ENCODE data around the gene PTGR2. TPM values are rescaled to one million over a fixed set of nuclear protein-coding genes. Genes with fewer than 3 reads are reported as not detected.

The PTGR2 gene
- total RNA-seq, 1 experiment from 2014 or later, result 6.7 TPM

- H4K91ac ChIP-seq (ENCODE audit: insufficient read length, low read depth, low read length), result no peak overlapping the region
- H3K27me3 Mint-ChIP-seq (ENCODE audit: low read depth), result peaks cover 11% of the 10 kb centered on the region
- no peak overlapping the region for H3K4ac ChIP-seq (ENCODE audit: low read depth, low read length)
- H3K36me3 Mint-ChIP-seq (ENCODE audit: insufficient read depth in 1 of 3, low read depth in 3 of 3), result no peaks in the 10 kb centered on the region
- H2BK20ac ChIP-seq (ENCODE audit: low read depth, low read length, poor library complexity, severe bottlenecking), result no peak overlapping the region
- no peak overlapping the region for H2AFZ ChIP-seq (ENCODE audit: low read length)
- no peaks in the 10 kb centered on the region for H3K23me2 ChIP-seq (ENCODE audit: insufficient read length, low read depth, low read length, poor library complexity, severe bottlenecking)
- no peak overlapping the region for H3K4me2 ChIP-seq (ENCODE audit: insufficient read depth, insufficient read length, low read length)
- no peak overlapping the region for H3K27ac ChIP-seq (ENCODE audit: insufficient read length, low read depth, low read length)
- H3K14ac ChIP-seq (ENCODE audit: insufficient read depth, low read length), result no peak overlapping the region
- H3K4me1 ChIP-seq (ENCODE audit: insufficient read depth, low read length), result no peaks in the 10 kb centered on the region
- no peaks in the 10 kb centered on the region for H3K9me3 Mint-ChIP-seq
- no peaks in the 10 kb centered on the region for H3K27me3 ChIP-seq (ENCODE audit: insufficient read depth, low read length)
- H2BK5ac ChIP-seq (ENCODE audit: insufficient read length, low read length), result no peak overlapping the region
- no peaks in the 10 kb centered on the region for H3K79me1 ChIP-seq (ENCODE audit: insufficient read depth, low read depth, low read length, poor library complexity, severe bottlenecking)
- DNase-seq, result no peak
- H4K20me1 ChIP-seq (ENCODE audit: control insufficient read depth, insufficient read depth, insufficient read length), result no peaks in the 10 kb centered on the region
- no peak overlapping the region for H3K56ac ChIP-seq (ENCODE audit: insufficient read length, low read depth, low read length)
- H3K79me2 ChIP-seq (ENCODE audit: insufficient read depth, low read length), result no peaks in the 10 kb centered on the region
- no peak overlapping the region for H2BK12ac ChIP-seq (ENCODE audit: insufficient read length, low read depth, low read length)
- no peak overlapping the region for H3K9ac ChIP-seq (ENCODE audit: extremely low read depth, insufficient read length, low read length)
- no peak for TF ChIP-seq CTCF (conservative IDR thresholded peaks at IDR 0.05)
- no peak overlapping the region for H3K18ac ChIP-seq (ENCODE audit: insufficient read length, low read depth, low read length)
- H2BK120ac ChIP-seq (ENCODE audit: low read depth, low read length, poor library complexity, severe bottlenecking), result no peak overlapping the region
- H3T11ph ChIP-seq (ENCODE audit: low read length), result no peak overlapping the region
- WGBS (ENCODE audit: extremely low coverage, insufficient read length, low lambda C conversion rate), result no CpG with 5 or more reads among the region's 5 CpGs
- H2AK5ac ChIP-seq (ENCODE audit: insufficient read length, low read length), result no peak overlapping the region
- H3K4me3 Mint-ChIP-seq, result no peak overlapping the region
- H4K8ac ChIP-seq (replicated peaks; ENCODE audit: insufficient read length, low read depth, low read length), result no peak overlapping the region
- no peak overlapping the region for H3K23ac ChIP-seq (ENCODE audit: insufficient read length, low read depth, low read length)
- H2BK15ac ChIP-seq (ENCODE audit: low read depth, low read length), result no peak overlapping the region
- no peaks in the 10 kb centered on the region for H3K4me1 Mint-ChIP-seq
- H4K5ac ChIP-seq (ENCODE audit: insufficient read length, low read depth, low read length), result no peak overlapping the region
- H3K27ac Mint-ChIP-seq, result no peak overlapping the region
- no peaks in the 10 kb centered on the region for H3K9me3 ChIP-seq (ENCODE audit: control insufficient read depth, low read depth, low read length)
Observed at GRCh38 chr14:73815849-73816248, 35.8 kb upstream of the PTGR2 start.
